Upper lobe of left lung (tissue), 6 donors: ENCODE results near the gene L3MBTL3. TPM values are rescaled to one million over a fixed set of nuclear protein-coding genes. Genes with fewer than 3 reads are reported as not detected.

ENCODE experiments used
- ATAC-seq, 2 donors: fragments of 200-7000 bp; cut with Tn5 transposase; one replicate each; pipeline ENCODE4 v1.9.1; 2022; ENCODE audit warnings: mild to moderate bottlenecking in 2 of 2, moderate library complexity in 2 of 2; ENCODE audit not compliant: low FRiP score in 2 of 2
- DNase-seq, 2 donors: peaks; one replicate each; pipeline ENCODE4 v3.0.0-alpha.2; 2019 to 2020
- H3K27ac ChIP-seq, 4 donors: fragments of 200-600 bp; sonication (generic); one replicate each; pipeline ENCODE4 v1.5.1; 2016 to 2019
- H3K27me3 ChIP-seq, 4 donors: fragments of 200-600 bp; sonication (generic); one replicate each; pipeline ENCODE4 v1.5.1; 2017 to 2019
- H3K36me3 ChIP-seq, 4 donors: fragments of 200-600 bp; sonication (generic); one replicate each; pipeline ENCODE4 v1.5.1; 2016 to 2019
- H3K4me1 ChIP-seq, 4 donors: fragments of 200-600 bp; sonication (generic); one replicate each; pipeline ENCODE4 v1.5.1; 2018 to 2019
- H3K4me3 ChIP-seq, 4 donors: fragments of 200-600 bp; sonication (generic); one replicate each; pipeline ENCODE4 v1.5.1; 2017 to 2019; ENCODE audit warnings: mild to moderate bottlenecking in 2 of 4, moderate library complexity in 1 of 4
- H3K9me3 ChIP-seq, 4 donors: fragments of 200-600 bp; sonication (generic); one replicate each; pipeline ENCODE4 v1.5.1; 2018 to 2019
- EP300 ChIP-seq, 4 donors: sonication (generic); formaldehyde crosslinking; IDR thresholded peaks; one replicate each; pipeline ENCODE4 v1.5.1; 2017; ENCODE audit warnings: antibody characterized with exemption in 4 of 4, control low read depth in 2 of 4
- POLR2A ChIP-seq, 4 donors: fragments of 450-650 bp; IDR thresholded peaks; one replicate each; pipeline ENCODE4 v1.5.1; 2016 to 2017; ENCODE audit warnings: antibody characterized with exemption in 4 of 4, mild to moderate bottlenecking in 2 of 4
- POLR2AphosphoS5 ChIP-seq, 2 donors: sonication (generic); formaldehyde crosslinking; IDR thresholded peaks; one replicate each; pipeline ENCODE4 v1.5.1; 2017; ENCODE audit warnings: antibody characterized with exemption in 2 of 2
- WGBS, 2 donors: methylation state at CpG; one replicate each; pipeline ENCODE4 v1.1.5; 2017 to 2018; 5-methylcytosine and 5-hydroxymethylcytosine counted together
- total RNA-seq, 6 donors: library from RNA; depleted of rRNA in 4 of 6; stranded (reverse); fragments of >200 nt in 4 of 6; gene quantifications; one replicate each; pipeline versions ENCODE4 v1.1.0 to v1.2.1, GENCODE V29; 2016 to 2021
- TF ChIP-seq, protein P1 (sequence below), 6 experiments: fragments of 450-650 bp in 4 of 6; fragments of 200-600 bp in 2 of 6; sonication (generic) in 2 of 6; IDR thresholded peaks; one replicate each; pipeline ENCODE4 v1.5.1; 2016 to 2019; ENCODE audit warnings: antibody characterized with exemption in 6 of 6
- donor health status: DM: no; HTN: no; CAD: no; lungs with moderate emphysema.
- donor health status: DM: no; HTN: yes; CAD: no; lungs with severe emphysema.

The L3MBTL3 gene
- total RNA-seq, 6 donors from 2014 or later, result 3.2 to 9.3 (median 6.5) TPM

GRCh38 chr6:130119211-130119610 is 100.8 kb downstream of the L3MBTL3 start:
- DNase-seq, result no peak
- no peaks in the 10 kb centered on the region for H3K36me3 ChIP-seq
- no peak overlapping the region for H3K27ac ChIP-seq
- TF ChIP-seq EP300 (IDR thresholded peaks at IDR 0.05) (no peak), POLR2A (IDR thresholded peaks at IDR 0.05) (no peak)
- H3K4me3 ChIP-seq, result no peak overlapping the region
- 95 to 100% methylated on average over 1 of the region's 1 CpG for WGBS, 2 donors
- ATAC-seq, result no peak
- H3K27me3 ChIP-seq, result no peaks in the 10 kb centered on the region
- H3K9me3 ChIP-seq, result no peaks in the 10 kb centered on the region
- H3K4me1 ChIP-seq, result no peaks in the 10 kb centered on the region

DNA sequence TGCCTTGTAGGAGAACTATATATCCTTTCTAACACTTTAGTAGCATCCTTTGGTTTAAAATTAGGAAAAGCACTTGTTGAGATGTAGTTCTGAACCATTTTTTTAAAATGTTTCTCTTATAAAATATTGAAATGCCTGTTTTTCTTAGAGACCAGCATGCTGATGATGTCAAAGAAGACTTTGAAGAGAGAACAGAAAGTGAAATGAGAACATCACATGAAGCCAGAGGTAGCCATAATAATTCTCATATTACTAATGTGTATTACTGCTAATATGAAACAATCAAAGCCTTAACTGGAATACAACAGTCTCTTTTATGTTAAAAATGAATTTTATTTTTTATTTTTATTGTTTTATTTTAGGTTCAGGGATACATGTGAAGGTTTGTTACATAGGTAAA is 102.3 kb downstream of the L3MBTL3 start:
- no peak for ATAC-seq
- H3K27me3 ChIP-seq, result no peaks in the 10 kb centered on the region
- no peak for DNase-seq
- no peak overlapping the region for H3K27ac ChIP-seq
- H3K4me1 ChIP-seq, result no peaks in the 10 kb centered on the region
- H3K9me3 ChIP-seq, result no peaks in the 10 kb centered on the region
- TF ChIP-seq POLR2A (IDR thresholded peaks at IDR 0.05) (no peak), POLR2AphosphoS5 (IDR thresholded peaks at IDR 0.05) (no peak), EP300 (IDR thresholded peaks at IDR 0.05) (no peak)
- TF ChIP-seq, protein P1, sequence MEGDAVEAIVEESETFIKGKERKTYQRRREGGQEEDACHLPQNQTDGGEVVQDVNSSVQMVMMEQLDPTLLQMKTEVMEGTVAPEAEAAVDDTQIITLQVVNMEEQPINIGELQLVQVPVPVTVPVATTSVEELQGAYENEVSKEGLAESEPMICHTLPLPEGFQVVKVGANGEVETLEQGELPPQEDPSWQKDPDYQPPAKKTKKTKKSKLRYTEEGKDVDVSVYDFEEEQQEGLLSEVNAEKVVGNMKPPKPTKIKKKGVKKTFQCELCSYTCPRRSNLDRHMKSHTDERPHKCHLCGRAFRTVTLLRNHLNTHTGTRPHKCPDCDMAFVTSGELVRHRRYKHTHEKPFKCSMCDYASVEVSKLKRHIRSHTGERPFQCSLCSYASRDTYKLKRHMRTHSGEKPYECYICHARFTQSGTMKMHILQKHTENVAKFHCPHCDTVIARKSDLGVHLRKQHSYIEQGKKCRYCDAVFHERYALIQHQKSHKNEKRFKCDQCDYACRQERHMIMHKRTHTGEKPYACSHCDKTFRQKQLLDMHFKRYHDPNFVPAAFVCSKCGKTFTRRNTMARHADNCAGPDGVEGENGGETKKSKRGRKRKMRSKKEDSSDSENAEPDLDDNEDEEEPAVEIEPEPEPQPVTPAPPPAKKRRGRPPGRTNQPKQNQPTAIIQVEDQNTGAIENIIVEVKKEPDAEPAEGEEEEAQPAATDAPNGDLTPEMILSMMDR (IDR thresholded peaks at IDR 0.05), result no peak
- H3K4me3 ChIP-seq, result no peak overlapping the region
- no peaks in the 10 kb centered on the region for H3K36me3 ChIP-seq

DNA sequence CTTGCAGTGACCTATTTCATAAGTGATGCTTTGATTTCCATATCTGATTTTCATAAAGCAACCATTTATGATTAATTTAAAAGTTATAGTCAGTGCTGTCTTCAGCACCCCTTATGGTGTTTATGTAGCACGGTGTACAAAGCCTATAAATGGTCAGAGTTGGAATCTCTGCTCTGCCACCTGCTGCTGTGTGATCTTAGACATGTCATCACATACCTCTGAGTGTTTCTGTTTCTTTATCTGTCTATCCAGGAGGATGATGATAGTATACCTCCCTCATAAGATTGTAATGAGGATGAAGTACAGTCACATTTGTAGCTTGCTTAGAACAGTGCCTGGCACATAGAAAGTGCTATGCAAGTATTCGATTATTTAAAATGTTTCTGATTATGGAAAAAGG is 103.9 kb downstream of the L3MBTL3 start:
- no peaks in the 10 kb centered on the region for H3K4me1 ChIP-seq
- no peak overlapping the region for H3K27ac ChIP-seq
- no peak overlapping the region for H3K4me3 ChIP-seq
- no peak for DNase-seq
- H3K36me3 ChIP-seq, result no peaks in the 10 kb centered on the region
- TF ChIP-seq POLR2A (IDR thresholded peaks at IDR 0.05) (no peak), POLR2AphosphoS5 (IDR thresholded peaks at IDR 0.05) (no peak), EP300 (IDR thresholded peaks at IDR 0.05) (no peak)
- TF ChIP-seq, protein P1 (IDR thresholded peaks at IDR 0.05), result no peak
- H3K27me3 ChIP-seq, result no peaks in the 10 kb centered on the region
- no peaks in the 10 kb centered on the region for H3K9me3 ChIP-seq
- ATAC-seq, result no peak
- 92 to 96% methylated on average over 2 of the region's 2 CpGs for WGBS, 2 donors

DNA sequence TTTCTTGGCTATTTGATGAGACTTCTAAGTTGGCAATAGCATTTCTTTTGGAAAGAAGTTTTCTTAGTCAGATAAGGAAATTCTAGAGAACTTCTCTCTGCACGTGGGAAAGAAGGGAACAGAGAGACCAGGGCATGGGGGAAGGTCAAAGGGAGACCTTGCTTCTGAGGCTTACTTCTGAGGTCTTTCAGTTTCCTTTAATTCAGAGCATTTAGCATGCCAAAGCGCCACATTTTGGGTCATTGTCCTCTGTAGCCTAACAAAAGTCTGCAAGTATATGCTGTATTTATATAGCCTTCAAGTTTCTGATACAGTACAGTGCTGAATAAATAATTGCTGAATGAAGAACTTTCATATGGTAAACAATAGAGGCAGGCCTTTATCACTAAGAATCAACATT is 108.8 kb downstream of the L3MBTL3 start:
- no peaks in the 10 kb centered on the region for H3K36me3 ChIP-seq
- TF ChIP-seq POLR2AphosphoS5 (IDR thresholded peaks at IDR 0.05) (no peak), EP300 (IDR thresholded peaks at IDR 0.05) (no peak), POLR2A (IDR thresholded peaks at IDR 0.05) (no peak)
- TF ChIP-seq, protein P1 (IDR thresholded peaks at IDR 0.05), result no peak
- ATAC-seq, result no peak
- no peak for DNase-seq
- H3K27me3 ChIP-seq, result no peaks in the 10 kb centered on the region
- WGBS, 2 donors, result 59 to 61% methylated on average over 2 of the region's 2 CpGs
- no peaks in the 10 kb centered on the region for H3K9me3 ChIP-seq
- no peak overlapping the region for H3K4me3 ChIP-seq
- no peaks in the 10 kb centered on the region for H3K4me1 ChIP-seq
- no peak overlapping the region for H3K27ac ChIP-seq

- ATAC-seq (no peak), DNase-seq (no peak)
- no peaks in the 10 kb centered on the region for H3K27me3 ChIP-seq
- no peaks in the 10 kb centered on the region for H3K36me3 ChIP-seq
- no peaks in the 10 kb centered on the region for H3K9me3 ChIP-seq
- TF ChIP-seq EP300 (IDR thresholded peaks at IDR 0.05), result no peak
- TF ChIP-seq POLR2A (IDR thresholded peaks at IDR 0.05), result no peak
- no peaks in the 10 kb centered on the region for H3K4me1 ChIP-seq
- no peak overlapping the region for H3K4me3 ChIP-seq
- WGBS, 2 donors, result 85 to 86% methylated on average over 5 of the region's 5 CpGs
- no peak overlapping the region for H3K27ac ChIP-seq
Observed at GRCh38 chr6:130128326-130128725, 109.9 kb downstream of the L3MBTL3 start.

- H3K9me3 ChIP-seq, result no peaks in the 10 kb centered on the region
- H3K27me3 ChIP-seq, result no peaks in the 10 kb centered on the region
- H3K4me1 ChIP-seq, result no peaks in the 10 kb centered on the region
- H3K27ac ChIP-seq, result no peak overlapping the region
- TF ChIP-seq POLR2A (IDR thresholded peaks at IDR 0.05) (no peak), EP300 (IDR thresholded peaks at IDR 0.05) (no peak)
- TF ChIP-seq, protein P1 (IDR thresholded peaks at IDR 0.05), result no peak
- no peaks in the 10 kb centered on the region for H3K36me3 ChIP-seq
- no peak overlapping the region for H3K4me3 ChIP-seq
- DNase-seq, result no peak
- WGBS, 2 donors, result 88 to 92% methylated on average over 6 of the region's 6 CpGs
- no peak for ATAC-seq
Observed at GRCh38 chr6:130129762-130130246, 111.4 kb downstream of the L3MBTL3 start.
